NCI-H510A treated with DMSO at 0.1 percent for 48 hours (cell line): ENCODE measurements around the gene PLOD1.
A peak's percentile ranks its signal among the peaks of the same experiment; 100 is the strongest.
"Not testable (repeated sequence)": the region's sequence is repeated elsewhere in the genome, so short reads cannot be mapped to it uniquely, and the experiment has no call there.

Experiments
- DNase-seq: peaks from one replicate; lab custom pipeline; 2025; lab: John Stamatoyannopoulos, UW

The PLOD1 gene

GRCh38 chr1:11934302-11935056 lies at the start of gene PLOD1:
Gene PLOD1, plus strand, starts transcription at chr1:11934717. Its CDS starts 63 bp downstream, at chr1:11934780.
- DNase-seq = peak; percentile 89

GRCh38 chr1:11885916-11886315 lies 48.6 kb upstream of the PLOD1 start:
- DNase-seq = no peak

- DNase-seq = no peak
Measured at GRCh38 chr1:11886986-11887665, 47.4 kb upstream of the PLOD1 start.

GRCh38 chr1:11887666-11888007 lies 46.9 kb upstream of the PLOD1 start:
- no peak for DNase-seq

GRCh38 chr1:11888206-11888876 lies 46.2 kb upstream of the PLOD1 start:
- no peak for DNase-seq

GRCh38 chr1:11888877-11889208 lies 45.7 kb upstream of the PLOD1 start:
- no peak for DNase-seq

- no peak for DNase-seq
Measured at GRCh38 chr1:11891433-11892186, 42.9 kb upstream of the PLOD1 start.

GRCh38 chr1:11893907-11894251 lies 40.6 kb upstream of the PLOD1 start:
- DNase-seq = peak; percentile 89

- DNase-seq = not testable (repeated sequence)
Measured at GRCh38 chr1:11894501-11894900, 40.0 kb upstream of the PLOD1 start.

- DNase-seq = no peak
Measured at GRCh38 chr1:11898086-11898785, 36.3 kb upstream of the PLOD1 start.

- DNase-seq = no peak
Measured at GRCh38 chr1:11898831-11899467, 35.6 kb upstream of the PLOD1 start.

- DNase-seq = not testable (repeated sequence)
Measured at GRCh38 chr1:11901446-11901845, 33.1 kb upstream of the PLOD1 start.

GRCh38 chr1:11903210-11903609 lies 31.3 kb upstream of the PLOD1 start:
- no peak for DNase-seq

- DNase-seq = not testable (repeated sequence)
Measured at GRCh38 chr1:11904156-11904555, 30.4 kb upstream of the PLOD1 start.

- no peak for DNase-seq
Measured at GRCh38 chr1:11904978-11905377, 29.5 kb upstream of the PLOD1 start.

- no peak for DNase-seq
Measured at GRCh38 chr1:11906870-11907269, 27.6 kb upstream of the PLOD1 start.

GRCh38 chr1:11907275-11908094 lies 27.0 kb upstream of the PLOD1 start:
- DNase-seq = peak; percentile 99

GRCh38 chr1:11908095-11908675 lies 26.3 kb upstream of the PLOD1 start:
- peak; percentile 99 for DNase-seq

- DNase-seq = not testable (repeated sequence)
Measured at GRCh38 chr1:11910914-11911228, 23.6 kb upstream of the PLOD1 start.

GRCh38 chr1:11912000-11912399 lies 22.5 kb upstream of the PLOD1 start:
- no peak for DNase-seq
